ENCODE measurements around the gene RAB28.

The RAB28 gene

DNA sequence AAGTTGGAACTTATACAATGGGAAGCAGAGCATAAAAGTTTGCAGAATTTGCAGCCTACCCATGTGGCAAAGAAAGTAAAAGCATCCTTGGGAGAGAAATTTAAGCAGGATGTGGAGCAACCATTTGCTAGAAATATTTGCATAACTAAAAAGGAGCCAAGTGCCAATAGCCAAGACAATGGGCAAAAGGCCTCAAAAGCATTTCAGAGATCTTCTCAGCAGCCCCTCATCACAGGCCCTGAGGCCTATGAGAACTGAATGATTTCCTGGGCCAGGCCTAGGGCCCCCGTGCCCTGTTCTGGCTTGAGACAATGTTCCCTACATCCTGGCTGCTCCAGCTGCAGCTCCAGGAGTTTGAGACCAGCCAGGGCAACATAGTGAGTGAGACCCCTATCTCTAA lies 25.3 kb upstream of the RAB28 start:
- no peak for DNase-seq (ENCODE audit: low read depth)

DNA sequence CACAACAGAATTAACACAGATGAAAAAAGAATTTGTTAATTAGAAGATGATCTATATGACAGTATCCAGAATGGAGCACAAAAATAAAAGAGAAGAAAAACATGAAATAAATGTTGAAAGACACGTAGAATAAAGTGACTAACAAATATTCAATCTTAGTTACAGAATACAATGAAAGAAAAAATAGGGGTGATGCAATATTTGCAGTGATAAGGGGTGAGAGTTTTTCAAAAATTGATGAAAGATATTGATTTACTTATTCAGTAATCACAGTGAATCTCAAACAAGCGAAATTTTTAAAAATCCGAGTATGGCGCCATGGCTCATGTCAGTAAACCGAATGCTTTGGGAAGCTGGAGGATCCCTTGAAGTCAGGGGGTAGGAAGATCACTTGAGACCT lies 20.2 kb upstream of the RAB28 start:
- no peak for DNase-seq (ENCODE audit: low read depth)

DNA sequence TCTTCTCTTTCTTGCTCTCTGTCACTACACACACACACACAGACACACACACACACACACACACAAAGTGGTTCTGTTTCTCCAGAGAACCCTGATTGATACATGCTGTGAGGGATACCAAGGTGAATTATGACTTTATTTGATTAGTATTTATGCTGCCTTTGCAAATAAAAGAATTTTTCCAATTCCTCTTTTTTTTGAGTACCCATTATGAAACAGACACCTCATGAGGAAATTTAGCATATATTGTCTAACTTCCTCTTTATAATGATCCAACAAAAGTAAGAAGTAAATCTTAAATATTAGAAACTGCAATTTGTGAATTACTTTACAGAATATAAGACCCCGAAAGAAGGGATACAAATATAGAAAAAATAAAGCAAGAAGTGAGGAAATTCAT lies 14.3 kb upstream of the RAB28 start:
- DNase-seq (ENCODE audit: low read depth), result no peak

DNA sequence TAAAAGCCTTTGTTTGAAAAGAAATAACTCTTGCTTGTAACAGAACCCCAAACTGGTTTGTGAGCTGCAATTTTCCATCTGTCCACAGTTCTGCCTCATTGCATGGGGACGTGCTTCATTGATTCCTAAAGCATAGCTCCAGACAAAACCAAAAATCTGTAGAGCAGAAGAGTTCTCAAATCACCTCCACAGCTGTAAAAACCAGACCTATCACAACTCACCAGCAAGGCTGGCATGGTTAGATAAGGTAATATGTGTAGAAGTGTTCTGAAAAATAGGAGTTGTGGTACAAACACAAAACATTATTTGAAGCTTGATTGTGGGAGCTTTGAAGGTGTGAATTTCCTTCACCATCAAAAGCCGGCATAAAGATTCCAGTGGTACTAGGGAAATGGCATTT lies 12.5 kb upstream of the RAB28 start:
- DNase-seq (ENCODE audit: low read depth), result no peak

DNA sequence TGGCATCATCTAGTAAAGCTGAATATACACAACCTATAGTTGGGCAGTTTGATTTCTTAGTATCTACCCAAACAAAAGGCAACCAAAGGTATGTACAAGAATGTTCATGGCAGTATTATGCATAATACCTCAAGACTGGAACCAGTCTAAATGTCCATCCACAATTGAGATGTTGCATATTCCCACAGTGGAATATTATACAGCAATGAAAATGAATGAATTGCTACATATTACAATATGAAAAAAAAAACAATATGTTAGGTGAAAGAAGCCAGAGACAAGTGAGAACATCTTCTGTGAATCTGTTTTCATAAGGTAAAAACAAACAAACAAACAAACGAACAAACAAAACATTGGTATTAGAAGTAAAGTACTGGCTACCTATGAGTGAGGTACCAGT lies 11.6 kb upstream of the RAB28 start:
- no peak for DNase-seq (ENCODE audit: low read depth)

DNA sequence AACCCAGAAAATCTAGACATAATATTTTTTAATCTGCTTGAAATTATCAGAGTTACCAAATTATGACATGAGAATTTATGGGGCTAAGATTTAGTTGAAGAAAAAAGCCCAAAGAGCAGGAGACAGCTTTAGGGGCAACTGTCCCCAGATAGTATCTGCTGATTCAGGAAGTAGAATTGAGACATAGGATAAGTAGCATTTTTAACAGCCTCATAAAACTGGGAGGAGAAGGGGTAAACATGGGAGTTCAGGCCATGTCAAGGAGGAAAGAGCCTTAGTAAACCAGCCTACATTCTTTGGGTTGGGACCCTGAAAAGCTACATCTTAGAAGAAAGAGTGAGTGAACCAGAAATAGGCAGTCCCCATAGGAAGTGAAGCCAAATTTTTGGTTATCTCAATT lies 9.7 kb upstream of the RAB28 start:
- DNase-seq (ENCODE audit: low read depth), result no peak

DNA sequence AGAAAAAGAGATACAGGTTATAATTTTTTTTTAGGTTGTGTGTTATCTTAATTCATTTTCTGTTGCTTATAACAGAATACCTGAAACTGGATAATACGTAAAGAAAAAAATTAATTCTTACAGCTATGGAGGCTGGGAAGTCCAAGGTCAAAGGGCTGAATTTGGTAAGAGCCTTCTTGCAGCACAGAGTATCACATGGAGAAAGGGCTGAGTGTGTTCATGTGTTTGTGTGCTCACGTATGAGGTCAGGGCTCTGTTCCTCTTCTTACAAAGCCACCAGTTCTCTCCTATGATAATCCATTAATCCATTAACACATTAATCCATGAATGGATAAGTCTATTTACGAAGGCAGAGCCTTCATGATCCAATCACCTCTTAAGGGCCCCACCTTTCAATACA lies 8.6 kb upstream of the RAB28 start:
- DNase-seq (ENCODE audit: low read depth), result no peak

DNA sequence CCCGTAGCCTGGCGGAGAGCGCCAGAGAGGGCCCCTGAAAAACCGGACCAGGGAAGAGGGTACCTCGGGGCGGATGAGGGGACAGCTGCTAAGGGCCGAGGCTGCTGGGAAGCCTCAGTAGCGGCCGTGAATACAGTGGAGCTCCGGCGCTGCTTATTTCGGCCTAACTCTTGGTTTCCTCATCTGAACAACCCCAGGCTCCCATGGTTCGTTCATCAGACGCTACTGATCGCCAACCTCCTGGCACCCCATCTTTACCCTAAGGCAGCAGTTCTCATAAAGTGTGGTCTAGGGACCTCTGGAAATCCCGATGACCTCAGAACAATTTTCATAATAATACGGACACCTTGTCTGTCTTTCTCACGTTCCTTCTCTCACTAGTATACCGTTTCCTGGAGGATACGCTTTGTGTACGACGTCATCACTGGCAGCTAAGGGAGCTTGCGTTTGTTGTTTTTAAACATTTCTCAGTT lies 645 bp upstream of the RAB28 start:
- no peak for DNase-seq (ENCODE audit: low read depth)

DNA sequence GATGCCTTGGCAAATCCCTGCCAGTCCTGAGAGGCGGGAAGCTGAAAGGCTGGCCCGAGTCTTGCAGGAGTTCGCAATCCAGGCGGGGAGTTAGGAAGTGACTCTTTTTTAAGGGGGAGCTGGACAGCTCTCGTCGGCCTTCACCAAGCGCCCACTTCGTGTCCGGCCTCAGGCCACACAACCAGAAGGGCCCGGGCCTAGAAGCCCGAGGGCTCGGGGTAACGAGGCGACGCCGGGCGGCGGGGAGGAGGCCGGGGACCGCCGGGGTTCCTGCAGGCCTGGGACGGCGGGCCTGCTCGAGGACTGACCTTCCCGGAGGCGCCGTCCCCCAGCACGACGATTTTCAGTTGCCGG lies 395 bp downstream of the RAB28 start:
- peak; percentile 4 for DNase-seq (ENCODE audit: low read depth)

DNA sequence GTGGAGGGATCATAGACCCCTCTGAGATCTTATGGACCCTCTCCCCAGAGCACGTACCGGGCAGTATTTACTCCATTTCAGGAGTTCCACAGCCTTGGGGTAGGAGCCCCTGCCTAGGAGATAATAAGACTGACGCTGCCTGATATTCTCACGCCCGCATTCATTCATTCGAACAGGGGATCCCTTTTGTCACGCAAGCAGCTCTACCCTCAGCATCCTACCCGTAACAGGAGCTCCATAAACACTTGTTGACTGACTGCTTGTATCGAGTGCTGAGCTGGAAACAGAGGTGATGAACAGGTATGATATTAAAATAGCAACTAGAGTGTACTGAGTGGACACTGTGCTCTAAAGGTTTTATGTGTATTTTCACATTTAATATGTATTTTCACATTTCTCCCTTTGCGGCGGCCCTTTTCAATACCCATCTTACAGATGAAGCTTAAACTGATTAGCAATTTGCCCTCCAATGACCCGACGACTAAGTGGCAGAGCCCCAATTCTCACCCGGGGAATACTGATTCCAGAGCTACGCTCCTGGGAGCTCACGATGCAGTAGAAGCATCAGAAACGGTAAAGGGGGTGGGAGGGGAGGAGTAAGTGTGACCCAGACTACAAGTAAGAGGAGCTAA lies 888 bp downstream of the RAB28 start:
- DNase-seq (ENCODE audit: low read depth), result no peak

DNA sequence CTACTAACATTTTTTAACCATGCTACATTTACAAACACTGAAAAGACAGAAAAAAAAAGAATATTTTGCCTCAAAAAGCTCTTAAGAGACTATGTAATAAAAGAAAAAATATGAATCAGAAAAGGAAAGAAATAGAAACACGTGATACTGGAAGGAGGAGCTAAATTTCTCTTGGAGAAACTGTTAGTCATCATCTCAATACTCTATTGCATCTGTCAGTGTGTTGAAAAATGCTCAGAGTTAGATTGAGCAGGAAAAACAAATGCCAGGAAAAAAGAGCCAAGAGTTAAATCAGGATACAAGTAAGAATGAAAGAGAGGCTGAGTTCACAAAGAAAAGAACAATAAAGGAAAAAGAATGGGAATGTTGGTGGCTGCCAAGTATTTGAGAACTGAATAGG lies 2.6 kb downstream of the RAB28 start:
- DNase-seq (ENCODE audit: low read depth), result no peak

DNA sequence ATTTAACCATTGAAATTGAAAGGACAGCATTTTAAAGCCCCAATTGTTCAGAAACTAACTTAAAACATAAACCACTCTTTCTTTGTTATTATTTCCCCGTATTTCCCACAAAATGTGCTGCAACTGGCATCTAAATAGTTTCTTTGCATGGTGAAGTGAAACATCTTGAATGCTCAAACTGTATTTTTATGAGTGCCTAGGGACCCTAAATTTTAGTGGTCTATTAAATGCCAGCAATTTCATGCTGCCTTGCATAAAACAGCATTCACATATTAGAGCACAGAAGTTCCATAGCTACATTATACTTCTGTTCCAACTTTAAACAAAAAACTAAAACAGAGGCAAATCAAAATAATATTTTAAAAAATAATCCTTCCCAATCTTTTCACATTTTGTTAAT lies 5.4 kb downstream of the RAB28 start:
- no peak for DNase-seq (ENCODE audit: low read depth)

DNA sequence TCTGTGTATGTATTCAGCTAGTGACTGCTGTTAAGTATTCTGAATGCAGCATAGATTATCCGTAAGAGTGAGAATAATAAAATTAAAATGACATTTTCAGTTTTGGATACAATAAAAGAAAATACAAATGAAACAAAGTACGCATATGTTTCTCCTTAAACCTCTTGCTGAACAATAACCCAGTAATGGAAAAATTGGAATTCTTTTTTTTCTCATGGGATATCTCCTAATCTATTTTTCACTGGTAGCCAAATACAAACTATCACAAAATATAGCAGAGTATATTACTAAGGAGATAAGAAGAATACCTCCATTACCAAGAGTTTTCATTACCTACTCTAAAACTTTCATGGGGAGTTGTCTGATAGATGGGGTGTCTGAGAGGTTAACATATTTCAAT lies 6.0 kb downstream of the RAB28 start:
- DNase-seq (ENCODE audit: low read depth), result no peak

DNA sequence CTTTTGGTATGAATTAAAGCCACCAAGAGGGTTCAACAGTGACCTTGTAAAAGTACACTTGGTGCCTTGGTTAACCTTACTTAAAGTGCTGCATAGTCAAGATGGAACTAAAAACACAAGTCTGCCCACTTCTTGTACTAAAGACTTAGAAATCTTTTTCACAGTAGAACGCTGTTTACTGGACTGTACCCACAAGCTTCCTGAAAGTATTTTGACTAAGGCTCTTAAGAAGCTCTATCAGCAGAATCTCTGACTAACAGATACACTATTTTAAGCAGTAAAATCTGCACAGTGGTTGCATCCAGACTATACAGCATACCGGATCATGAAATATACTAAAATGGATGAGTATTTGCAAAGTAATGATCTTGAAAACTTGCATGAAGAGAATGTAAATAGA lies 7.2 kb downstream of the RAB28 start:
- no peak for DNase-seq (ENCODE audit: low read depth)

DNA sequence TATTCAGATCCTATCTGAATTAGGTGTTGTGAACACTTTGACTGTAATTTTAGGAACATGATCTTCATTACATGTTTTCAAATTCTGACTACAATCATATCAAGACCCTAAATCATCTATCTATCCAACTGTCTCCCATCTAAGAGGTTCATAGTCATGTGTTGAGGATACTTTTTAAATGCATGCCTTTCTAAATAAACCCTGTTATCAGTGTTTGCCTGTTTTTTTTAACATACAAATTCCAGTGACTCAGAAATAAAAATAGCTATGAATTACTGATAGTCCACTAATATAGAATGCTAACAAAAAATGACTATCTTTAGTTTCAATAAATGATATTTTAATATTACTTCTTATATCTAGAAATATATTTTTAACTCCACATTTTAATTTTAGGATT lies 8.0 kb downstream of the RAB28 start:
- DNase-seq (ENCODE audit: low read depth), result no peak

DNA sequence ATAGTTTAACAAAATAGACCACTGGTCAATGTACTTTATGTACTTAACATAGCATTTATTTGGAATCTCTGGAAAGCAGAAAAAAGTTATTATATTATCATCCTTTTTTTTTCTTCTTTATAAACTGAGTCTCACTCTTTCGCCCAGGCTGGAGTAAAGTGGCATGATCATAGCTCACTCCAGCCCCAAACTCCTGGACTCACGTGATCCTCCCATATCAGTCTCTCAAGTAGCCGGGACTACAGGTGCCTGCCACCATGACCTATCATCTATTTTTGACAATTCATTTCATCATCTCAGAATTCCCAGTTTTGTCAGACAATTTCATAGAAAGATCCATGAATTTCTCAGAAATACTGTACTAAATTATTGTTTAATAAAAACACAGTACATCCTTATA lies 12.7 kb downstream of the RAB28 start:
- no peak for DNase-seq (ENCODE audit: low read depth)

DNA sequence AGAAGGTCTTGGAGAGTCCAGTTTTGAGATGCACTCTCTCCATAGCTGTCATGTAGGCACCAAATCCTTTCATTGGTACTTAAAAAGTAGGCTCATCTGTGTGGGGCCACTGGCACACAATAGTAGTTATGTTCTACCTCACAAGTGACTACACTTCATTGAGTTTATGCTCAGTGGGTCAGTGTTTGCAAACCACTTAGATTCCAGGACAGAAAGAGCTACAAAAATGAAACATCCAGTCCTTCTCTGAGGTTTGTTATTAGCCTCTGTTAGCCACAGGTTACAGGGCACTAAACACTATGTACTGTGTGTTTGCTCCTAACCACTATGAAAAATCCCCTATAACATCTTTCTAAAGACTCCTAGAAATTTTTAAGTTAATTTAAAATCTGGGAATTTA lies 13.8 kb downstream of the RAB28 start:
- no peak for DNase-seq (ENCODE audit: low read depth)

DNA sequence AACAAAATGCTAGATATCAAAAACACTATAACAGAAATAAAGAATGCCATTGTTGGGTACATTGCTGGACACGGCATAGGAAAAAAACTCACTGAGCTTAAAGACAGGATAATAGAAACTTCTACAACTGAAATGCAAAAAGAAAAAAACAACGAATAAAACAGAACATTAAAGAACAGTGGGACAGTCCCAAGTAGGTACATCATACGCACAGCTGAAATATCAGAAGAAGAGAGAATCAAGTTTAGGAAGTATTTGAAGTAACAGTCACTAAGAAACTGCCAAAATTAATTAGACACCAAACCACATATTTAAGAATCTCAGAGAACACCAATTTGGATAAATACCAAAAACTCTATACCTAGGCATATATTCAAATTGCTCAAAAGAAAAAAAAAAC lies 19.2 kb downstream of the RAB28 start:
- DNase-seq (ENCODE audit: low read depth), result no peak

DNA sequence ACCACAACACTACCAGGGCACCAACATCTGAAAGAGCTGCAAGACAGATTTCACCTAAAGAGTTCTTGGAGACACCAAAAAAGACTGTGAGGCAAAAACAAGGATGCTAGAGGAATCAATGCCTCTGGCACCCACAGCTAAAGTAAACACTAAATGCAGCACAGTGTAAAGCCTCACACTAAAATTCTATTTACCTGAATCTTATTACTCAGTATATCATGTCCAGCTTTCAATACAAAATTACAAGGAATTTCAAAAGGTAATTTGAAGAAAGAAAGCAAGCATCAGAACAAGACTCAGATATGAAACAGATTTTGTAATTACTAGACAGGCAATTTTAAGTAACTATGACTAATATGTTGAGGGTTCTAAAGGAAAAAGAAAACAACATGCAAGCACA lies 19.6 kb downstream of the RAB28 start:
- DNase-seq (ENCODE audit: low read depth), result no peak

DNA sequence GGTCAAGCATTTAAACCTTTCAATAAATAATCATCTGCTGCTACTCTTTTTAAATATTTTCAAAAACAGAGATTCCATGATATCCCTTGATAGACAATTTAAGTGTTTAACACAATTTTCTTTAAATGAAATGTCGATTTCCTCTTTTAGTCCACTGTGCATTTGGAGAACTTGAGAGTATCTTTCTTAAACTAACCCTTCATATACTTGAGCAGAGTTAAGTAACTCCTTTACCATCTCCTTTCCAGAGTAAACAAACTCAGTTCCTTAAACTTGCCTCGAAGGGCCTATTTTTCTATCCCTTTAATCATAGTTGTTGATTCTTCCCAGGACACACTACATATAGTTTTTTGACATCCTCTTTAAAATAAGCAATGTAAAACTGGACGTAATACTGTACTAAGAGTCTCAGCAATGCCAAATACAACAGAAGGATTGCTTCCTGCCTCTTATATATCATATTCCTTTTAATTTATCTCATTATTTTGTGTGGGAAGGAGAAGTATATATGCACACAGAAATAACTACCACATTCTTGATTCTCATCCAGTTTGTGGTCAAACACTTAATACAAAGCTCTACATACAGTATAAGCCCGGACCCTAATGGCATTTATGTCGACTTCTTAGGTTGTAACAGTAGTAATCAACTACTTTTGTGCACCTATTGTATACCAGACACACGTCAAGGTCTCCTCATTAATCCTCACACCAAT lies 22.8 kb downstream of the RAB28 start:
- no peak for DNase-seq (ENCODE audit: low read depth)

DNA sequence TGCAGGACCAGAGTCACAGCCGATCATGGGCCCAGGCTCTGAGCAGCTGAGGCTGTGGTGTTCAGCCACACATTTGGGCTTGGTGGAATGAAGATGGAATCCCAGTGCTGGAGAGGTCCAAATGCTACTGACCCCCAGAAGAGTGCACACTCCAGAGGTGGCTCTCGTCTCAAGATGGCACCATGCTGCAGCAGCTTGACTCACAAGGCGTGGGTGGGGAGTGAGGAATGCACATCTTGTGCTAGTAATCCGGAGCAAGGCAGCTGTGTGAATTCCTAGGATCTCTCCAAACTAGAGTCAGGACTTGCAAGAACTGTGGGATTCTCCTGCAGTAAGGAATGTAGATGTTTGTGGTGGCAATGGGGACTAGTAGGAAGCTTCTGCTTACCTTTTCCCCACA lies 28.7 kb downstream of the RAB28 start:
- no peak for DNase-seq (ENCODE audit: low read depth)

DNA sequence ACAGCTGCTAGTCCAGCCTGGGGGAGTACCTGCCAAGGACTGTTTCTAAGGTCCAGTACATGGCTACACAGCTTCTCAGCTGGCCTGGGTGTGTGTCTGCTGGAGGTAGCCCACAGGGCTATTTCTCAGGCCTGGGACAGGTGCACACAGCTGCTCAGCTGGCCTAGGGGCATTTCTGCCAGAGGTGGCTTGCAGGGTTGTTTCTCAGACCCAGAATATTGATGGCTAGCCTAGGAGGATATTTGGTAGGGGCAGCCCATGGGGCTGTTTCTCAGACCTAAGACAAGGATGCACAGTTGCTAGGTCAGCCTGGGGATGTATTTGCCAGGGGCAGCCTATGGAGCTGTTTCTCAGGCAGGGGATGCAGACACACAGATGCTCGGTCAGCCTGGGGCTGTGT lies 29.4 kb downstream of the RAB28 start:
- no peak for DNase-seq (ENCODE audit: low read depth)

DNA sequence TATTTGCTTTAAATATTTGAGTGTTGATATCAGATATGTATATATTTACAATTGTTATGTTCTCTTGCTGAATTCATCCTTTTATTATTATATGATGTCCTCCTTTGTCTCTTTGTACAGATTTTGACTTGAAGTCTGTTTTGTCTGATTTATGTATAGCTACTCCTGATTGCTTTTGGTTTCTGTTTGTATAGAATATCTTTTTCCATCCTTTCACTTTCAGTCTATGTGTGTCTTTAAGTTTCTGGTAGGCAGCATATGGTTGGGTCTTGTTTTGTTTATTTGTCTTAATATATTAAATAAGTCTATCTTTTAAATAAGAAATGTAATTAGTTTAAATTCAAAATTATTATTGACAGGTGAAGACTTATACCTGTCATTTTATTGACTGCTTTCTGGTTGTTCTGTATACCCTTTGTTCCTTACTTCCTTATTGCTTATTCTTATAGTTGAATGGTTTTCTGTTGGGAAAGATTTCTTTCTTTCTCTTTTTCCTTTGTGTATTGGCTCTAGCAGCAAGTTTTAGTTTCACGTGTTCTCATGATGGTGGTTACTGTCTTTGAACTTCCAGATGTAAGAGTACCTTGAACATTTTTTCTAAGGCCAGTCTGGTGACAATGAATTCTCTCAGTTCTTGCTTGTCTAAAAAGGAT lies 31.1 kb downstream of the RAB28 start:
- DNase-seq (ENCODE audit: low read depth), result no peak

DNA sequence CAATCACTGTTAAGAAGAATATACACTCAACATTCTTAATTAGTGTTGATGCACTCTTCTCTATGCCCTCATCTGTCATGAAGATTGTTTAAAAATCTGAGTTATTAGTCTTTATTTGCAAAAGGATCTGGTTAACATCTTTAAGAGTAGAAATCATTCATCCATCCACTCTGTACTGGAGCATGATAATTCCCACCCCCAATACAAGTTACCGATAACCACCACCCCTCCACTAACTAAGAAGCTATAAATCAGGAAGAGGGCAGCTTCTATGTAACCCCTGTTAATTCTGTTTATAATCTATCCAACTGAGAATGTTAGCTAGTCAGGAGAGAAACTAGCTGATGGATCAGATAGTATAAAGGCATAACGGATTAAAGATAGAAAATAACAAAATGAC lies 34.5 kb downstream of the RAB28 start:
- DNase-seq (ENCODE audit: low read depth), result no peak
